HUES64 (cell line): ENCODE results near the gene ATP11B.
"Not testable (repeated sequence)": the region's sequence is repeated elsewhere in the genome, so short reads cannot be mapped to it uniquely, and the experiment has no call there.

Experiments used
- H3K27ac ChIP-seq: 2 replicates; pipeline ENCODE4 v1.7.0; 2013; ENCODE audit warnings: low read depth, low read length, inconsistent platforms
- H3K27me3 ChIP-seq: 2 replicates; pipeline ENCODE4 v1.6.1; 2013; ENCODE audit warnings: mild to moderate bottlenecking, low read length; ENCODE audit not compliant: insufficient read depth
- H3K36me3 ChIP-seq: 2 replicates; pipeline ENCODE4 v1.6.1; 2013; ENCODE audit warnings: mild to moderate bottlenecking, low read length; ENCODE audit not compliant: insufficient read depth
- H3K4me1 ChIP-seq: 2 replicates; pipeline ENCODE4 v1.6.1; 2013; ENCODE audit warnings: mild to moderate bottlenecking, low read length, moderate library complexity; ENCODE audit not compliant: insufficient read depth
- H3K4me3 ChIP-seq: 2 replicates; pipeline ENCODE4 v1.5.1; 2013; ENCODE audit warnings: mild to moderate bottlenecking, low read length, moderate library complexity
- H3K9ac ChIP-seq: 2 replicates; pipeline ENCODE4 v1.6.1; 2013; ENCODE audit warnings: mild to moderate bottlenecking, low read depth, low read length
- H3K9me3 ChIP-seq: 2 replicates; pipeline ENCODE4 v1.6.1; 2013; ENCODE audit warnings: low read depth, low read length; ENCODE audit not compliant: insufficient read depth
- WGBS: fragments of 150-250, 120-280 bp; methylation state at CpG from one replicate; pipeline ENCODE4 v1.1.7; 2013; ENCODE audit warnings: missing lambda C conversion rate; 5-methylcytosine and 5-hydroxymethylcytosine counted together

ATP11B gene

GRCh38 chr3:182811269-182811596 lies 17.9 kb downstream of the ATP11B start:
- WGBS, result 94% methylated on average over 1 of the region's 1 CpG
- Histone ChIP-seq H3K9ac (no peak overlapping the region), H3K9me3 (no peaks in the 10 kb centered on the region), H3K4me3 (no peak overlapping the region), H3K27ac (no peak overlapping the region), H3K4me1 (no peaks in the 10 kb centered on the region), H3K27me3 (no peaks in the 10 kb centered on the region), H3K36me3 (no peaks in the 10 kb centered on the region)

GRCh38 chr3:182812123-182812522 lies 18.8 kb downstream of the ATP11B start:
- no peak overlapping the region for H3K9ac ChIP-seq
- H3K4me1 ChIP-seq, result no peaks in the 10 kb centered on the region
- no peaks in the 10 kb centered on the region for H3K36me3 ChIP-seq
- H3K9me3 ChIP-seq, result no peaks in the 10 kb centered on the region
- WGBS, result 100% methylated on average over 1 of the region's 1 CpG
- no peak overlapping the region for H3K4me3 ChIP-seq
- no peaks in the 10 kb centered on the region for H3K27me3 ChIP-seq
- no peak overlapping the region for H3K27ac ChIP-seq

- H3K4me3 ChIP-seq, result no peak overlapping the region
Measured at GRCh38 chr3:182814419-182815062, 21.2 kb downstream of the ATP11B start.

GRCh38 chr3:182816181-182816580 lies 22.9 kb downstream of the ATP11B start:
- Histone ChIP-seq H3K4me1 (no peaks in the 10 kb centered on the region), H3K4me3 (no peak overlapping the region), H3K27me3 (no peaks in the 10 kb centered on the region), H3K36me3 (no peaks in the 10 kb centered on the region), H3K9ac (no peak overlapping the region), H3K9me3 (no peaks in the 10 kb centered on the region), H3K27ac (no peak overlapping the region)
- WGBS, result no CpG with 5 or more reads among the region's 1 CpG

More at GRCh38 chr3:182814419-182815062, 21.2 kb downstream of the ATP11B start:
- no peaks in the 10 kb centered on the region for H3K9me3 ChIP-seq
- H3K27me3 ChIP-seq, result no peaks in the 10 kb centered on the region
- no peaks in the 10 kb centered on the region for H3K36me3 ChIP-seq
- no peaks in the 10 kb centered on the region for H3K4me1 ChIP-seq
- WGBS, result 92% methylated on average over 4 of the region's 4 CpGs
- no peak overlapping the region for H3K9ac ChIP-seq
- no peak overlapping the region for H3K27ac ChIP-seq

- Histone ChIP-seq H3K9me3 (no peaks in the 10 kb centered on the region), H3K27me3 (no peaks in the 10 kb centered on the region), H3K36me3 (no peaks in the 10 kb centered on the region), H3K27ac (no peak overlapping the region), H3K4me3 (no peak overlapping the region), H3K4me1 (no peaks in the 10 kb centered on the region), H3K9ac (no peak overlapping the region)
- WGBS, result 100% methylated on average over 3 of the region's 4 CpGs
Measured at GRCh38 chr3:182818296-182818978, 25.1 kb downstream of the ATP11B start.

GRCh38 chr3:182821221-182821981 lies 28.1 kb downstream of the ATP11B start:
- no peak overlapping the region for H3K4me3 ChIP-seq
- no peaks in the 10 kb centered on the region for H3K9me3 ChIP-seq
- WGBS, result 94% methylated on average over 3 of the region's 4 CpGs
- H3K36me3 ChIP-seq, result no peaks in the 10 kb centered on the region
- H3K9ac ChIP-seq, result no peak overlapping the region
- no peaks in the 10 kb centered on the region for H3K27me3 ChIP-seq
- H3K4me1 ChIP-seq, result no peaks in the 10 kb centered on the region
- H3K27ac ChIP-seq, result no peak overlapping the region

GRCh38 chr3:182822260-182822659 lies 29.0 kb downstream of the ATP11B start:
- H3K9me3 ChIP-seq, H3K4me3 ChIP-seq, H3K27ac ChIP-seq, H3K27me3 ChIP-seq, H3K9ac ChIP-seq, H3K4me1 ChIP-seq, H3K36me3 ChIP-seq: not testable (repeated sequence)
- WGBS, result 95% methylated on average over 4 of the region's 5 CpGs

- H3K27ac ChIP-seq, result no peak overlapping the region
- H3K4me1 ChIP-seq, result no peaks in the 10 kb centered on the region
- H3K9ac ChIP-seq, result no peak overlapping the region
- no peaks in the 10 kb centered on the region for H3K27me3 ChIP-seq
- no peaks in the 10 kb centered on the region for H3K36me3 ChIP-seq
- no peaks in the 10 kb centered on the region for H3K9me3 ChIP-seq
- no peak overlapping the region for H3K4me3 ChIP-seq
Measured at GRCh38 chr3:182824957-182825356, 31.7 kb downstream of the ATP11B start.

GRCh38 chr3:182829761-182830405 lies 36.6 kb downstream of the ATP11B start:
- whole genome bisulfite sequencing, result 88% methylated on average over 4 of the region's 4 CpGs
- Histone ChIP-seq H3K4me1 (no peaks in the 10 kb centered on the region), H3K36me3 (no peaks in the 10 kb centered on the region; the same call in 1 of the 2 replicates), H3K27me3 (no peaks in the 10 kb centered on the region), H3K9ac (no peak overlapping the region), H3K4me3 (no peak overlapping the region), H3K9me3 (no peaks in the 10 kb centered on the region), H3K27ac (no peak overlapping the region)

- 63% methylated on average over 2 of the region's 3 CpGs for WGBS
- Histone ChIP-seq H3K36me3 (peaks cover 6% of the 10 kb centered on the region), H3K4me3 (no peak overlapping the region), H3K4me1 (no peaks in the 10 kb centered on the region), H3K27ac (no peak overlapping the region), H3K9me3 (no peaks in the 10 kb centered on the region), H3K9ac (no peak overlapping the region), H3K27me3 (no peaks in the 10 kb centered on the region)
Measured at GRCh38 chr3:182837855-182838454, 44.7 kb downstream of the ATP11B start.

- Histone ChIP-seq H3K9ac (no peak overlapping the region), H3K27ac (no peak overlapping the region), H3K27me3 (no peaks in the 10 kb centered on the region), H3K4me3 (no peak overlapping the region), H3K36me3 (peaks cover 13% of the 10 kb centered on the region; the same call in 1 of the 2 replicates), H3K4me1 (no peaks in the 10 kb centered on the region), H3K9me3 (no peaks in the 10 kb centered on the region)
- 96% methylated on average over 4 of the region's 4 CpGs for WGBS
Measured at GRCh38 chr3:182843478-182843877, 50.2 kb downstream of the ATP11B start.
